Neural progenitor cell (in vitro differentiated cells): ENCODE measurements around the gene PARP6.

Source experiments
- EZH2 ChIP-seq: fragments of 200-600 bp; sonication (generic); IDR thresholded peaks from 2 replicates; pipeline ENCODE4 v1.6.1; 2017; ENCODE audit warnings: antibody characterized with exemption, mild to moderate bottlenecking, moderate library complexity
- EZH2phosphoT487 ChIP-seq: fragments of 200-600 bp; sonication (generic); IDR thresholded peaks from 2 replicates; pipeline ENCODE4 v1.6.1; 2017; ENCODE audit warnings: antibody characterized with exemption
- TF ChIP-seq, protein P1 (sequence below): fragments of 200-600 bp; sonication (generic); IDR thresholded peaks from 2 replicates; pipeline ENCODE4 v1.5.1; 2017; ENCODE audit warnings: antibody characterized with exemption, mild to moderate bottlenecking

DNA sequence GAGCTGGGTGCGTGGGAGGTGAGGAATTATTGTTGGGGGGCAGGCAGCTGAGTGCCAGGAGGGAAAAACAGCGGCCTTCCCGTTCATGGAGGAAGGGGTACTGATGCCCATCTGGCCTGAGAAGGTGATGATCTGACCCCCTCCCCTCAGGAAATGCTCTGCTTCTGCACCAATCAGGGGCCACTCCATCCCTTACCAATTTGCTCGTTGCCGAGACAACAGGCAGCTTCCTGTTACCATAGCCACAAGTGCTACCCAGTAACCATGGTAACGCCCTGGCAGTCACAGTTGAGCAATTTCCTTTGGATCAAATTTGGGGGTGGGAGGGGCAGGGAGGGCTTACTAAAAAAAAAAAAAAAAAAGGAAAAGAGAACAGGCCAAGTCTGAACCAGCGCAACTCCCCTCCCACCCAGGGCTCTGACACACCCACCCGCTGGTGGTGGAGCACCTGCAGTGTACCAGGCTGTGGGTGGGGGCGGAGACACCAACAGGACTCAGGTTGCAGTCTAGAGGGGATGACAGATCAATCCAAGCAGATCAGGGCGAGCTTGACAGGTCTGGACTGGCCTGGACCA is 33.9 kb upstream of the PARP6 start:
- TF ChIP-seq, protein P1, sequence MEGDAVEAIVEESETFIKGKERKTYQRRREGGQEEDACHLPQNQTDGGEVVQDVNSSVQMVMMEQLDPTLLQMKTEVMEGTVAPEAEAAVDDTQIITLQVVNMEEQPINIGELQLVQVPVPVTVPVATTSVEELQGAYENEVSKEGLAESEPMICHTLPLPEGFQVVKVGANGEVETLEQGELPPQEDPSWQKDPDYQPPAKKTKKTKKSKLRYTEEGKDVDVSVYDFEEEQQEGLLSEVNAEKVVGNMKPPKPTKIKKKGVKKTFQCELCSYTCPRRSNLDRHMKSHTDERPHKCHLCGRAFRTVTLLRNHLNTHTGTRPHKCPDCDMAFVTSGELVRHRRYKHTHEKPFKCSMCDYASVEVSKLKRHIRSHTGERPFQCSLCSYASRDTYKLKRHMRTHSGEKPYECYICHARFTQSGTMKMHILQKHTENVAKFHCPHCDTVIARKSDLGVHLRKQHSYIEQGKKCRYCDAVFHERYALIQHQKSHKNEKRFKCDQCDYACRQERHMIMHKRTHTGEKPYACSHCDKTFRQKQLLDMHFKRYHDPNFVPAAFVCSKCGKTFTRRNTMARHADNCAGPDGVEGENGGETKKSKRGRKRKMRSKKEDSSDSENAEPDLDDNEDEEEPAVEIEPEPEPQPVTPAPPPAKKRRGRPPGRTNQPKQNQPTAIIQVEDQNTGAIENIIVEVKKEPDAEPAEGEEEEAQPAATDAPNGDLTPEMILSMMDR: no peak
- TF ChIP-seq EZH2phosphoT487 (no peak), EZH2 (no peak)
